Heart left ventricle (tissue), 16 donors: ENCODE results near the gene MAP3K7CL. TPM values are rescaled to one million over a fixed set of nuclear protein-coding genes. Genes with fewer than 3 reads are reported as not detected.

Experiments
- ATAC-seq, 4 donors: fragments of 200-7000 bp; cut with Tn5 transposase; one replicate each; pipeline ENCODE4 v1.9.1; 2020 to 2022; ENCODE audit warnings: moderate library complexity in 4 of 4, mild to moderate bottlenecking in 3 of 4, moderate number of reproducible peaks in 1 of 4
- DNase-seq, 5 donors: peaks; one replicate each; pipeline ENCODE4 v3.0.0-alpha.2; 2020
- H3K27ac ChIP-seq, 12 donors: fragments of 200-600 bp; sonication (generic) in 4 of 12; one replicate each; pipeline versions ENCODE4 v1.5.0 to v1.8.0; 2016 to 2022; ENCODE audit warnings: mild to moderate bottlenecking in 2 of 12
- H3K27me3 ChIP-seq, 9 donors: fragments of 200-600 bp; sonication (generic) in 2 of 9; one replicate each; pipeline versions ENCODE4 v1.5.1 to v1.8.0; 2016 to 2022; ENCODE audit warnings: mild to moderate bottlenecking in 3 of 9
- H3K36me3 ChIP-seq, 9 donors: fragments of 200-600 bp; sonication (generic) in 2 of 9; one replicate each; pipeline versions ENCODE4 v1.5.0 to v1.8.0; 2018 to 2022; ENCODE audit warnings: mild to moderate bottlenecking in 2 of 9
- H3K4me1 ChIP-seq, 12 donors: fragments of 200-600 bp; sonication (generic) in 4 of 12; one replicate each; pipeline versions ENCODE4 v1.5.0 to v1.8.0; 2016 to 2022; ENCODE audit warnings: mild to moderate bottlenecking in 3 of 12
- H3K4me3 ChIP-seq, 12 donors: fragments of 200-600 bp; sonication (generic) in 4 of 12; one replicate each; pipeline versions ENCODE4 v1.5.0 to v1.8.0; 2017 to 2022; ENCODE audit warnings: mild to moderate bottlenecking in 9 of 12, moderate library complexity in 4 of 12
- H3K9me3 ChIP-seq, 12 donors: fragments of 200-600 bp; sonication (generic) in 4 of 12; one replicate each; pipeline versions ENCODE4 v1.5.0 to v1.8.0; 2016 to 2022; ENCODE audit warnings: mild to moderate bottlenecking in 1 of 12
- POLR2A ChIP-seq, 2 donors: fragments of 450-650 bp; IDR thresholded peaks; one replicate each; pipeline ENCODE4 v1.6.1; 2017; ENCODE audit warnings: antibody characterized with exemption in 2 of 2, mild to moderate bottlenecking in 2 of 2, moderate library complexity in 2 of 2
- WGBS, 4 donors: extraction: QIAGEN DNeasy Blood & Tissue Kit in 2 of 4; methylation state at CpG; one replicate each; pipeline versions ENCODE4 v1.1.5 to v1.1.7; 2013 to 2018; 5-methylcytosine and 5-hydroxymethylcytosine counted together
- intact Hi-C, 10 donors: fragments of 100-400 bp; cut with DNase I; formaldehyde crosslinking; loops; one replicate each; pipeline versions ENCODE4 v1.11.1 to v1.14.2; 2022
- polyA plus RNA-seq, 2 donors: library from polyadenylated mRNA; stranded (reverse); fragments of 200-250 nt; gene quantifications; one replicate each; pipeline ENCODE4 v1.2.3, GENCODE V29; 2013
- total RNA-seq, 9 donors: library from RNA; depleted of rRNA in 2 of 9; stranded (reverse); fragments of >200 nt in 2 of 9; fragmentation: NEBNext Ultra II Directional in 3 of 9; extraction: Animal tissue kit (Norgen Biotek cat#: 25700) in 3 of 9; gene quantifications; one replicate each; pipeline versions ENCODE4 v1.1.0 to v1.2.4, GENCODE V29; 2016 to 2023
- TF ChIP-seq, protein P1 (sequence below), 12 donors: fragments of 200-600 bp; sonication (generic) in 4 of 12; IDR thresholded peaks; one replicate each; pipeline versions ENCODE4 v1.5.0 to v1.8.0; 2018 to 2022; ENCODE audit warnings: antibody characterized with exemption in 12 of 12, mild to moderate bottlenecking in 5 of 12
- donor health status: ischemic (EF 13 %, LVEDD 7.1; RV severe dilation, severe dysfunction).
- donor health status: healthy with polysubstance abuse.
- donor health status: DM: no; HTN: yes; CAD: no.
- donor health status: DM: no; HTN: no; CAD: no.
- donor health status: ischemic (EF 25% LVEDD 6.9; RV normal size, moderate dysfunction).
- donor health status: ischemic (EF 25% LVEDD 5.7; RV mildly dilated, moderate dysfunction).
- donor health status: healthy.
- donor health status: DM: yes; HTN: yes; CAD: no.
- donor health status: ischemic (EF 35%, LVEDD 5.7; RV mildly dilated, moderate dysfunction).
- donor health status: nonischemic (EF 11% LVEDD 7.7; RV severe dilation, severe dysfunction).
- donor health status: DM: yes; HTN: yes; CAD: no.
- donor health status: PGD.
- donor health status: ischemic (EF 29% LVEDD 5.4; RV normal size, mild dysfunction).
- donor health status: nonischemic (EF 23%, LVEDD 6.1; RV moderate dilation, normal function).

MAP3K7CL gene
- total and polyA plus RNA-seq, 11 donors = 0.64 to 25.2 (median 6.3) TPM

DNA sequence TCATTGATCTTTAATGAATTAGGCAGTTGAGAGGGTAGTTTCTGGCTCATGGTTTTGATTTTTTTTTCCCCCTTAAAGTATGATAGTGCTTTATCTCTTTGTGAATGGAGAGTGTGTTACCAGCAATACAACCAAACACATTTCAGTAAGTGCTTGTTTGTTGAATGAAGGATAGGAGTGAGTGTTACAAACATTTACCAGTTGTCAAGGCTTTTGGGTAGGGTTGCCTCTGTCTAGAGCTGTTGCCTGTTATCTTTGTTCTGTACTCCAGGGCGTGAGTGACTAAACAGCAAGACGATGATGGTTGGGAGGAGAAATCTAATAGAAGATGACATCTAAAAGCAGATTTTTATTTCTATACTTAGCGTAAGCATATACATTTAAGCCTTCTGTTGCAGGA, 21.5 kb downstream of the MAP3K7CL start:
- H3K36me3 ChIP-seq = no peaks in the 10 kb centered on the region
- WGBS, 4 donors = 50 to 66% (median 55%) methylated on average over 3 of the region's 3 CpGs
- intact Hi-C loops = loop anchor here in 1 of 10 donors (10.0 kb wide), 1 partner anchor 57 kb away; no protein-coding TSS in a partner anchor
- H3K27me3 ChIP-seq = no peaks in the 10 kb centered on the region
- TF ChIP-seq, protein P1, sequence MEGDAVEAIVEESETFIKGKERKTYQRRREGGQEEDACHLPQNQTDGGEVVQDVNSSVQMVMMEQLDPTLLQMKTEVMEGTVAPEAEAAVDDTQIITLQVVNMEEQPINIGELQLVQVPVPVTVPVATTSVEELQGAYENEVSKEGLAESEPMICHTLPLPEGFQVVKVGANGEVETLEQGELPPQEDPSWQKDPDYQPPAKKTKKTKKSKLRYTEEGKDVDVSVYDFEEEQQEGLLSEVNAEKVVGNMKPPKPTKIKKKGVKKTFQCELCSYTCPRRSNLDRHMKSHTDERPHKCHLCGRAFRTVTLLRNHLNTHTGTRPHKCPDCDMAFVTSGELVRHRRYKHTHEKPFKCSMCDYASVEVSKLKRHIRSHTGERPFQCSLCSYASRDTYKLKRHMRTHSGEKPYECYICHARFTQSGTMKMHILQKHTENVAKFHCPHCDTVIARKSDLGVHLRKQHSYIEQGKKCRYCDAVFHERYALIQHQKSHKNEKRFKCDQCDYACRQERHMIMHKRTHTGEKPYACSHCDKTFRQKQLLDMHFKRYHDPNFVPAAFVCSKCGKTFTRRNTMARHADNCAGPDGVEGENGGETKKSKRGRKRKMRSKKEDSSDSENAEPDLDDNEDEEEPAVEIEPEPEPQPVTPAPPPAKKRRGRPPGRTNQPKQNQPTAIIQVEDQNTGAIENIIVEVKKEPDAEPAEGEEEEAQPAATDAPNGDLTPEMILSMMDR (IDR thresholded peaks at IDR 0.05) = no peak
- H3K27ac ChIP-seq = no peak overlapping the region
- DNase-seq (no peak), ATAC-seq (peak; percentile 51 to 74 (median 60))
- no peak overlapping the region for H3K4me3 ChIP-seq
- no peaks in the 10 kb centered on the region for H3K9me3 ChIP-seq
- peaks cover 0 to 51% (median 13%) of the 10 kb centered on the region in 12 donors for H3K4me1 ChIP-seq

DNA sequence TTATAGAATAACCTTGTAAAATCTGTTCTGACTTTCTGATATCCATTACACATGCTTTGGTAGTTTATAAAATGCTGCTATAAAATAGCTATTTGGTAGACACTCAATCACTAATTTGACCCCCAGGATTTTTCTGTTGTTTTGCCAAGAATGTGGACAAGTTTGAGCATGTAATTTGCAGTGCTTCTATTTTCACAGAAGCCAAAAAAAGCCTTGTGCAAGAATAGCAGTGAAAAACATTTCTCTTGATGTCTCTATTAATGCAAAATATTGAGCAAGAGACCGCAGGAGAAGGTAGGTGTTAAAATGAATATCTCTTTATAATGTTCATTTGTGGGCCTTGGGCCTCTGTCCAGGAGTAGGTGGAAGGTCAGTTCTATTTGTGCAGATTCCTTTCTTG, 22.5 kb downstream of the MAP3K7CL start:
- Histone ChIP-seq H3K4me3 (no peak overlapping the region), H3K9me3 (no peaks in the 10 kb centered on the region), H3K36me3 (no peaks in the 10 kb centered on the region), H3K27me3 (no peaks in the 10 kb centered on the region), H3K4me1 (peaks cover 0 to 51% (median 12%) of the 10 kb centered on the region in 12 donors), H3K27ac (peak overlapping the region in 1 of 12 donors; percentile 1)
- 76 to 92% (median 85%) methylated on average over 1 of the region's 1 CpG for WGBS, 4 donors
- no peak for ATAC-seq
- intact Hi-C loops = loop anchor here in 1 of 10 donors (10.0 kb wide), 1 partner anchor 58 kb away; no protein-coding TSS in a partner anchor
- DNase-seq = no peak
- TF ChIP-seq, protein P1 (IDR thresholded peaks at IDR 0.05) = no peak
- no peak for TF ChIP-seq POLR2A (IDR thresholded peaks at IDR 0.05)

DNA sequence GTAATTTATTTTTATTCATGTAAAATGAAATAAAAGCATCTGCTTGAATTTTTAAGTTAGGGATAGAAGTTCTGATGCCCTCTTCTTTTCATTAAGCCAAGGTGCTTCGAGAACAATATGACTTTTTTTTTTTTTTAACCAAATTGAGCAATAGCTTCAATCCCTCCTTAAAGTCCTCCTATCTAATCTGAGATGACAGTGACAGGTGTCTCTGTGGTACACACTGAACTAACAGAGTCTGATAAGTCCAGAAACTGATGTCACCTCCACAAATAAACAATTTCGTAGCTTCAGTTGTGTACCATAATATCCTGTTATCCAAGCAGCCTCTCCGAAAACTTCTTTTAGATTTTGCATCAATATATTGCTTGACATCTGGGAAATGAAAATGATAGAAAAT, 23.8 kb downstream of the MAP3K7CL start:
- Histone ChIP-seq H3K27ac (peak overlapping the region in 2 of 12 donors; percentile 54), H3K27me3 (no peaks in the 10 kb centered on the region), H3K4me1 (peaks cover 0 to 38% (median 8%) of the 10 kb centered on the region in 12 donors), H3K36me3 (no peaks in the 10 kb centered on the region), H3K4me3 (no peak overlapping the region), H3K9me3 (no peaks in the 10 kb centered on the region)
- ATAC-seq (no peak), DNase-seq (no peak)
- no peak for TF ChIP-seq POLR2A (IDR thresholded peaks at IDR 0.05)
- TF ChIP-seq, protein P1 (IDR thresholded peaks at IDR 0.05) = no peak
- intact Hi-C loops = loop anchor here in 1 of 10 donors (10.0 kb wide), 1 partner anchor 59 kb away; no protein-coding TSS in a partner anchor
- WGBS, 4 donors = 89 to 93% (median 90%) methylated on average over 3 of the region's 3 CpGs

DNA sequence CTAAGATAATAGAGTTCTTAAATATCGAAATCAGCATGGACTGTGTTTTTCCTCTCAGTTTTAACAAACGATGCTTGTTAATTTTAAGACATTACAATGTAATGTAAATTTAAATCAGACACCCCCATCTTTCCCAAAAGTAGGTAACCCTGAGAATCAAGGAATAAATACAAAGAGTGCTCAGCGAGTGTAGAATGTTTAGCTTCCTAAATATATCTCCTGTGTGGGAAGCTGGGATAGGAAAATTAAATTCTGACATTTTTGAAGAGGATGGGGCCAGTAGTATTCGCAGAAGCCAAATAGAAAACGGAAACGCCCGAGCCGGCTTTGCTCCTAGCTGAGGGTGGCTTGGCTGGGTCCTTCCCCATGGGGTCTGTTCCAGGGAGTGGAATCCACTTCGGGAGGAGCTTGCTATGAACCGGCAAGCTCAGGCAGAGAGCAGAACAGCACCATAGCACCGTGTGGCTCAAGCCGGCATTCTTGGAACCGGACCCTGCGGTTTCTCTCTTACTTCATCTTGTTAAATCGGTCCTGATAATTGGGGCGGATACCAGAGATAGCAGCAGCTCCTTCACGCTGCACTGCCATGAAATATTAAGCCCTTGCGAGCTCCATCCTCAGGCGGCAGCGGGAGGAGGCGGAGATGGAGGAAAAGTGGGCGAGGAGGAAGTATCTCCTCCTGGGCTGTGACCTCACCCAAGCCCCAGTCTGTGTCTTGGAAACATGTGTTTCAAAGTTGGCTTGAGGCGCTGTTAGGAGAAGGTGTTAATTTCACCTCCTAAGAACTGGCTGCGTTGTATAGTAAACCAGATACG, 24.9 kb downstream of the MAP3K7CL start:
- ATAC-seq (peak; percentile 89 to 95 (median 94)), DNase-seq (peak; percentile 75 to 83 (median 77))
- Histone ChIP-seq H3K36me3 (peaks cover 0 to 3% (median 0%) of the 10 kb centered on the region in 9 donors), H3K27ac (peak overlapping the region in 11 of 12 donors; percentile 5 to 66 (median 54)), H3K4me3 (peak overlapping the region in 10 of 12 donors; percentile 24 to 49 (median 42)), H3K9me3 (no peaks in the 10 kb centered on the region), H3K27me3 (no peaks in the 10 kb centered on the region), H3K4me1 (peaks cover 0 to 30% (median 8%) of the 10 kb centered on the region in 12 donors)
- WGBS, 4 donors = 22 to 39% (median 33%) methylated on average over 25 of the region's 25 CpGs
- TF ChIP-seq POLR2A (IDR thresholded peaks at IDR 0.05) = no peak
- TF ChIP-seq, protein P1 (IDR thresholded peaks at IDR 0.05) = peak in 1 of 12 donors; percentile 22
- intact Hi-C loops = loop anchor here in 1 of 10 donors (10.0 kb wide), 1 partner anchor 61 kb away; no protein-coding TSS in a partner anchor
